Right cardiac atrium (tissue), 5 donors: Measurements from ENCODE around the gene P2RY11. TPM values are rescaled to one million over a fixed set of nuclear protein-coding genes. Genes with fewer than 3 reads are reported as not detected.

ENCODE experiments used
- ATAC-seq, 2 donors: fragments of 200-7000 bp; cut with Tn5 transposase; one replicate each; pipeline versions ENCODE4 v1.8.0 to v1.9.1; 2020; ENCODE audit warnings: moderate library complexity in 2 of 2, mild to moderate bottlenecking in 1 of 2
- DNase-seq, 3 donors: peaks; one replicate each; pipeline ENCODE4 v3.0.0-alpha.2; 2020
- H3K27ac ChIP-seq: one replicate; pipeline ENCODE4 v1.5.1; 2013; ENCODE audit warnings: mild to moderate bottlenecking, low read length, control low read depth, moderate library complexity
- H3K27me3 ChIP-seq: one replicate; pipeline ENCODE4 v1.6.1; 2013; ENCODE audit not compliant: control insufficient read depth, insufficient read depth
- H3K4me1 ChIP-seq: one replicate; pipeline ENCODE4 v1.6.1; 2013; ENCODE audit warnings: low read length; ENCODE audit not compliant: control insufficient read depth, insufficient read depth
- H3K4me3 ChIP-seq: one replicate; pipeline ENCODE4 v1.5.1; 2013; ENCODE audit warnings: low read length, control low read depth
- H3K9me3 ChIP-seq: one replicate; pipeline ENCODE4 v1.6.1; 2013; ENCODE audit warnings: low read length; ENCODE audit not compliant: control insufficient read depth
- whole genome bisulfite sequencing: extraction: QIAGEN DNeasy Blood & Tissue Kit; methylation state at CpG from one replicate; pipeline ENCODE4 v1.1.7; 2013; 5-methylcytosine and 5-hydroxymethylcytosine counted together
- intact Hi-C, 4 donors: fragments of 100-400 bp; cut with DNase I; formaldehyde crosslinking; loops; one replicate each; pipeline versions ENCODE4 v1.11.0 to v1.14.0; 2022 to 2023
- polyA plus RNA-seq: library from polyadenylated mRNA; stranded (reverse); fragments of 200-250 nt; gene quantifications from one replicate; pipeline ENCODE4 v1.2.3, GENCODE V29; 2013
- total RNA-seq, 4 donors: library from RNA; stranded (reverse); fragmentation: NEBNext Ultra II Directional; extraction: Animal tissue kit (Norgen Biotek cat#: 25700); gene quantifications; one replicate each; pipeline ENCODE4 v1.2.1, GENCODE V29; 2021
- donor health status: healthy with polysubstance abuse.
- donor health status: DM: no; HTN: yes; CAD: no.
- donor health status: DM: no; HTN: no; CAD: no.
- donor health status: DM: no; HTN: yes; CAD: no; lungs with severe emphysema.
- donor health status: DM: yes; HTN: yes; CAD: no.

Gene P2RY11
- total and polyA plus RNA-seq, 5 donors = 2.9 to 6.6 (median 4.4) TPM

- ATAC-seq (no peak), DNase-seq (peak in 1 of 3 donors; percentile 72)
- intact Hi-C loops = no loop called here
- H3K27me3 ChIP-seq = no peaks in the 10 kb centered on the region
- peaks cover 5% of the 10 kb centered on the region for H3K4me1 ChIP-seq
- no peak overlapping the region for H3K27ac ChIP-seq
- no peaks in the 10 kb centered on the region for H3K9me3 ChIP-seq
- WGBS = 88% methylated on average over 45 of the region's 45 CpGs
- no peak overlapping the region for H3K4me3 ChIP-seq
These were observed 4.0 kb downstream of the P2RY11 start for GRCh38 chr19:10115392-10116084.

- WGBS = 85% methylated on average over 35 of the region's 35 CpGs
- intact Hi-C loops = no loop called here
- Histone ChIP-seq H3K4me1 (peaks cover 5% of the 10 kb centered on the region), H3K27ac (no peak overlapping the region), H3K4me3 (no peak overlapping the region), H3K27me3 (no peaks in the 10 kb centered on the region), H3K9me3 (no peaks in the 10 kb centered on the region)
- DNase-seq (peak in 2 of 3 donors; percentile 49 to 65), ATAC-seq (no peak)
These were observed 4.8 kb downstream of the P2RY11 start for GRCh38 chr19:10116085-10116865.

- intact Hi-C loops = no loop called here
- 90% methylated on average over 21 of the region's 21 CpGs for WGBS
- DNase-seq (peak in 2 of 3 donors; percentile 23 to 40), ATAC-seq (no peak)
- Histone ChIP-seq H3K4me1 (peaks cover 5% of the 10 kb centered on the region), H3K27ac (no peak overlapping the region), H3K4me3 (no peak overlapping the region), H3K27me3 (no peaks in the 10 kb centered on the region), H3K9me3 (no peaks in the 10 kb centered on the region)
These were observed 5.5 kb downstream of the P2RY11 start for GRCh38 chr19:10116866-10117616.

GRCh38 chr19:10118960-10119359 lies 7.5 kb downstream of the P2RY11 start:
- ATAC-seq = no peak
- WGBS = 46% methylated on average over 12 of the region's 12 CpGs
- no peak overlapping the region for H3K27ac ChIP-seq

GRCh38 chr19:10120538-10121189 lies 9.2 kb downstream of the P2RY11 start:
- DNase-seq (peak in 2 of 3 donors; percentile 58 to 62), ATAC-seq (peak; percentile 28 to 30)
- Histone ChIP-seq H3K4me3 (no peak overlapping the region), H3K9me3 (no peaks in the 10 kb centered on the region), H3K27ac (peak overlapping the region; percentile 59), H3K4me1 (peaks cover 5% of the 10 kb centered on the region), H3K27me3 (no peaks in the 10 kb centered on the region)
- WGBS = 59% methylated on average over 9 of the region's 9 CpGs
- intact Hi-C loops = no loop called here

More at GRCh38 chr19:10118960-10119359, 7.5 kb downstream of the P2RY11 start:
- Histone ChIP-seq H3K4me3 (peak overlapping the region; percentile 71), H3K9me3 (no peaks in the 10 kb centered on the region), H3K4me1 (peaks cover 5% of the 10 kb centered on the region), H3K27me3 (no peaks in the 10 kb centered on the region)
- intact Hi-C loops = no loop called here
- peak in 2 of 3 donors; percentile 47 to 58 for DNase-seq

- no peaks in the 10 kb centered on the region for H3K9me3 ChIP-seq
- no peak overlapping the region for H3K4me3 ChIP-seq
- ATAC-seq (peak; percentile 34 to 39), DNase-seq (peak; percentile 47 to 62 (median 59))
- H3K27ac ChIP-seq = no peak overlapping the region
- H3K27me3 ChIP-seq = no peaks in the 10 kb centered on the region
- 56% methylated on average over 6 of the region's 6 CpGs for WGBS
- H3K4me1 ChIP-seq = peaks cover 5% of the 10 kb centered on the region
- intact Hi-C loops = no loop called here
These were observed 10.6 kb downstream of the P2RY11 start for GRCh38 chr19:10122045-10122444.

GRCh38 chr19:10124429-10124828 lies 12.9 kb downstream of the P2RY11 start:
- H3K27ac ChIP-seq = no peak overlapping the region
- ATAC-seq (no peak), DNase-seq (no peak)
- no peak overlapping the region for H3K4me3 ChIP-seq
- H3K4me1 ChIP-seq = no peaks in the 10 kb centered on the region
- 96% methylated on average over 7 of the region's 7 CpGs for WGBS
- no peaks in the 10 kb centered on the region for H3K27me3 ChIP-seq
- intact Hi-C loops = no loop called here
- H3K9me3 ChIP-seq = no peaks in the 10 kb centered on the region

GRCh38 chr19:10126213-10126639 lies 14.7 kb downstream of the P2RY11 start:
- DNase-seq = peak in 1 of 3 donors; percentile 25
- 88% methylated on average over 4 of the region's 4 CpGs for WGBS
- ATAC-seq = no peak
- H3K27ac ChIP-seq = no peak overlapping the region
- intact Hi-C loops = no loop called here
- no peaks in the 10 kb centered on the region for H3K27me3 ChIP-seq
- no peak overlapping the region for H3K4me3 ChIP-seq
- H3K4me1 ChIP-seq = no peaks in the 10 kb centered on the region
- no peaks in the 10 kb centered on the region for H3K9me3 ChIP-seq

GRCh38 chr19:10132905-10133304 lies 21.4 kb downstream of the P2RY11 start:
- DNase-seq (peak in 1 of 3 donors; percentile 30), ATAC-seq (no peak)
- 92% methylated on average over 7 of the region's 7 CpGs for WGBS
- no peak overlapping the region for H3K4me3 ChIP-seq
- H3K27ac ChIP-seq = no peak overlapping the region
- H3K4me1 ChIP-seq = no peaks in the 10 kb centered on the region
- H3K9me3 ChIP-seq = no peaks in the 10 kb centered on the region
- intact Hi-C loops = no loop called here
- no peaks in the 10 kb centered on the region for H3K27me3 ChIP-seq

GRCh38 chr19:10133596-10133995 lies 22.1 kb downstream of the P2RY11 start:
- H3K27me3 ChIP-seq = no peaks in the 10 kb centered on the region
- 85% methylated on average over 11 of the region's 11 CpGs for WGBS
- intact Hi-C loops = no loop called here
- H3K4me1 ChIP-seq = no peaks in the 10 kb centered on the region
- no peaks in the 10 kb centered on the region for H3K9me3 ChIP-seq
- DNase-seq (peak in 1 of 3 donors; percentile 27), ATAC-seq (no peak)
- no peak overlapping the region for H3K27ac ChIP-seq
- no peak overlapping the region for H3K4me3 ChIP-seq
